H9 (cell line): Measurements from ENCODE around the gene FCGR1A. TPM values are rescaled to one million over a fixed set of nuclear protein-coding genes. Genes with fewer than 3 reads are reported as not detected.
"Not testable (repeated sequence)": the region's sequence is repeated elsewhere in the genome, so short reads cannot be mapped to it uniquely, and the experiment has no call there.

Experiments
- DNase-seq: peaks from one replicate; pipeline ENCODE4 v3.0.0-alpha.2; 2017
- H2AFZ ChIP-seq: one replicate; pipeline ENCODE4 v1.6.1; 2013; ENCODE audit warnings: mild to moderate bottlenecking, low read length, control low read depth, moderate library complexity
- H2AK5ac ChIP-seq: 2 replicates; pipeline ENCODE4 v1.6.1; 2013; ENCODE audit warnings: low read length, control low read depth, mixed read lengths; ENCODE audit not compliant: insufficient read length
- H2BK120ac ChIP-seq: one replicate; pipeline ENCODE4 v1.6.1; 2013; ENCODE audit warnings: low read depth, mild to moderate bottlenecking, low read length, control low read depth, inconsistent platforms; ENCODE audit not compliant: poor library complexity, severe bottlenecking
- H2BK12ac ChIP-seq: 2 replicates; pipeline ENCODE4 v1.6.1; 2013; ENCODE audit warnings: low read length, control low read depth, mixed read lengths, low read depth; ENCODE audit not compliant: insufficient read length
- H2BK15ac ChIP-seq: 2 replicates; pipeline ENCODE4 v1.6.1; 2013; ENCODE audit warnings: low read depth, low read length, control low read depth
- H2BK20ac ChIP-seq: one replicate; pipeline ENCODE4 v1.6.1; 2013; ENCODE audit warnings: low read depth, mild to moderate bottlenecking, low read length, control low read depth, inconsistent platforms; ENCODE audit not compliant: poor library complexity, severe bottlenecking
- H2BK5ac ChIP-seq: 2 replicates; pipeline ENCODE4 v1.6.1; 2013; ENCODE audit warnings: low read length, control low read depth, mixed read lengths; ENCODE audit not compliant: insufficient read length
- H3K14ac ChIP-seq: 2 replicates; pipeline ENCODE4 v1.6.1; 2013; ENCODE audit warnings: low read length, control low read depth; ENCODE audit not compliant: insufficient read depth
- H3K18ac ChIP-seq: 2 replicates; pipeline ENCODE4 v1.6.1; 2013; ENCODE audit warnings: low read depth, mild to moderate bottlenecking, mixed read lengths, low read length, control low read depth; ENCODE audit not compliant: insufficient read length
- H3K23ac ChIP-seq: 2 replicates; pipeline ENCODE4 v1.6.1; 2013; ENCODE audit warnings: low read length, control low read depth, mixed read lengths, low read depth; ENCODE audit not compliant: insufficient read length
- H3K23me2 ChIP-seq: 2 replicates; pipeline ENCODE4 v1.6.1; 2013; ENCODE audit warnings: low read depth, mild to moderate bottlenecking, mixed read lengths, low read length, control low read depth; ENCODE audit not compliant: insufficient read length, poor library complexity, severe bottlenecking
- H3K27ac ChIP-seq: 2 replicates; pipeline ENCODE4 v1.5.1; 2013; ENCODE audit warnings: low read length, control low read depth, mixed read lengths, low read depth; ENCODE audit not compliant: insufficient read length
- H3K27me3 ChIP-seq: 2 replicates; pipeline ENCODE4 v1.6.1; 2013; ENCODE audit warnings: low read length, control low read depth, inconsistent platforms; ENCODE audit not compliant: insufficient read depth
- H3K4ac ChIP-seq: 2 replicates; pipeline ENCODE4 v1.6.1; 2013; ENCODE audit warnings: low read depth, mild to moderate bottlenecking, control low read depth, inconsistent platforms, low read length, moderate library complexity
- H3K4me1 ChIP-seq: 2 replicates; pipeline ENCODE4 v1.6.1; 2013; ENCODE audit warnings: low read length, control low read depth, inconsistent platforms; ENCODE audit not compliant: insufficient read depth
- H3K4me2 ChIP-seq: 2 replicates; pipeline ENCODE4 v1.6.1; 2013; ENCODE audit warnings: low read length, control low read depth, mixed read lengths; ENCODE audit not compliant: insufficient read length, insufficient read depth
- H3K56ac ChIP-seq: 2 replicates; pipeline ENCODE4 v1.6.1; 2013; ENCODE audit warnings: low read depth, mild to moderate bottlenecking, mixed read lengths, low read length, control low read depth; ENCODE audit not compliant: insufficient read length
- H3K79me1 ChIP-seq: 2 replicates; pipeline ENCODE4 v1.6.1; 2013; ENCODE audit warnings: low read depth, mild to moderate bottlenecking, moderate library complexity, low read length, control low read depth, inconsistent platforms; ENCODE audit not compliant: insufficient read depth, poor library complexity, severe bottlenecking
- H3K79me2 ChIP-seq: 2 replicates; pipeline ENCODE4 v1.6.1; 2013; ENCODE audit warnings: low read length, control low read depth, inconsistent platforms; ENCODE audit not compliant: insufficient read depth
- H3K9ac ChIP-seq: 2 replicates; pipeline ENCODE4 v1.6.1; 2013; ENCODE audit warnings: low read length, control low read depth, mixed read lengths; ENCODE audit not compliant: insufficient read length; ENCODE audit errors: extremely low read depth
- H3K9me3 ChIP-seq: one replicate; pipeline ENCODE4 v1.6.1; 2013; ENCODE audit warnings: low read depth, low read length, inconsistent platforms; ENCODE audit not compliant: control insufficient read depth
- H3T11ph ChIP-seq: one replicate; pipeline ENCODE4 v1.6.1; 2013; ENCODE audit warnings: mild to moderate bottlenecking, low read length, control low read depth, inconsistent platforms
- H4K20me1 ChIP-seq: one replicate; pipeline ENCODE4 v1.6.1; 2013; ENCODE audit not compliant: control insufficient read depth, insufficient read length, insufficient read depth
- H4K5ac ChIP-seq: 2 replicates; pipeline ENCODE4 v1.6.1; 2013; ENCODE audit warnings: low read depth, mild to moderate bottlenecking, mixed read lengths, low read length, control low read depth; ENCODE audit not compliant: insufficient read length
- H4K8ac ChIP-seq: replicated peaks from 2 replicates; pipeline ENCODE4 v1.6.1; 2013; ENCODE audit warnings: low read length, control low read depth, mixed read lengths, low read depth; ENCODE audit not compliant: insufficient read length
- H4K91ac ChIP-seq: 2 replicates; pipeline ENCODE4 v1.6.1; 2013; ENCODE audit warnings: low read depth, mild to moderate bottlenecking, moderate library complexity, mixed read lengths, low read length, control low read depth; ENCODE audit not compliant: insufficient read length
- H3K27ac Mint-ChIP-seq, 3 experiments: 2 replicates in 2 of 3; 3 replicates in 1 of 3; pipeline ENCODE4 v1.8.0; 2020 to 2021; ENCODE audit warnings: mixed read lengths in 3 of 3, mild to moderate bottlenecking in 1 of 3, moderate library complexity in 1 of 3
- H3K27me3 Mint-ChIP-seq: 2 replicates; pipeline ENCODE4 v1.8.0; 2021; ENCODE audit warnings: low read depth, mild to moderate bottlenecking, moderate library complexity, mixed read lengths
- H3K36me3 Mint-ChIP-seq, 3 experiments: 2 replicates in 2 of 3; 3 replicates in 1 of 3; pipeline ENCODE4 v1.8.0; 2020 to 2021; ENCODE audit warnings: low read depth in 3 of 3, mixed read lengths in 3 of 3; ENCODE audit not compliant: insufficient read depth in 1 of 3
- H3K4me1 Mint-ChIP-seq, 2 experiments: 2 replicates each; pipeline ENCODE4 v1.8.0; 2020; ENCODE audit warnings: mixed read lengths in 2 of 2
- H3K4me3 Mint-ChIP-seq, 2 experiments: 2 replicates in 1 of 2; 3 replicates in 1 of 2; pipeline ENCODE4 v1.8.0; 2020 to 2021; ENCODE audit warnings: mild to moderate bottlenecking in 2 of 2, mixed read lengths in 2 of 2, moderate library complexity in 1 of 2
- H3K9me3 Mint-ChIP-seq, 2 experiments: 2 replicates in 1 of 2; 3 replicates in 1 of 2; pipeline ENCODE4 v1.8.0; 2020; ENCODE audit warnings: mild to moderate bottlenecking in 2 of 2, mixed read lengths in 2 of 2, moderate library complexity in 1 of 2
- WGBS: extraction: QIAGEN DNeasy Blood & Tissue Kit; methylation state at CpG from one replicate; pipeline ENCODE4 v1.1.7; 2013; ENCODE audit warnings: missing lambda C conversion rate, low lambda C conversion rate, mixed read lengths; ENCODE audit not compliant: insufficient read length; ENCODE audit errors: extremely low coverage; 5-methylcytosine and 5-hydroxymethylcytosine counted together
- total RNA-seq: library from RNA; stranded (reverse); gene quantifications from 2 replicates; pipeline ENCODE4 v1.2.1, GENCODE V29; 2021

The FCGR1A gene
- total RNA-seq, 1 experiment from 2014 or later, result not detected

- not testable (repeated sequence) for H3K14ac ChIP-seq, H4K20me1 ChIP-seq, H2AFZ ChIP-seq
These were observed 995 bp upstream of the FCGR1A start for GRCh38 chr1:149781413-149781984.

GRCh38 chr1:149783289-149783688 lies 795 bp downstream of the FCGR1A start:
- H3K9me3 ChIP-seq, H3K36me3 Mint-ChIP-seq, H3K4me3 Mint-ChIP-seq, H3K79me1 ChIP-seq, H3K56ac ChIP-seq, H2BK12ac ChIP-seq, H3K4me1 ChIP-seq, H3K27me3 ChIP-seq, H3K27ac Mint-ChIP-seq, H3K23ac ChIP-seq, H3K79me2 ChIP-seq, H3K9me3 Mint-ChIP-seq, H3K27me3 Mint-ChIP-seq, H4K20me1 ChIP-seq, H3K14ac ChIP-seq, DNase-seq, H3K4me1 Mint-ChIP-seq, H3K27ac ChIP-seq, H2BK15ac ChIP-seq, H4K5ac ChIP-seq, H3K4ac ChIP-seq, H2AFZ ChIP-seq, H3K18ac ChIP-seq, H3K4me2 ChIP-seq, H3K9ac ChIP-seq, H3K23me2 ChIP-seq, H4K8ac ChIP-seq, H2BK120ac ChIP-seq, H2AK5ac ChIP-seq, H2BK20ac ChIP-seq, H2BK5ac ChIP-seq, H4K91ac ChIP-seq, H3T11ph ChIP-seq: not testable (repeated sequence)
- WGBS, result no CpG with 5 or more reads among the region's 2 CpGs

More at GRCh38 chr1:149781413-149781984, 995 bp upstream of the FCGR1A start:
- not testable (repeated sequence) for DNase-seq, H3K79me1 ChIP-seq, H3K56ac ChIP-seq, H3K9me3 Mint-ChIP-seq, H4K8ac ChIP-seq, H3K4me2 ChIP-seq, H2BK120ac ChIP-seq, H3T11ph ChIP-seq, H2BK15ac ChIP-seq, H3K23ac ChIP-seq, H3K27ac ChIP-seq, H2AK5ac ChIP-seq, H3K27ac Mint-ChIP-seq, H3K27me3 Mint-ChIP-seq, H2BK20ac ChIP-seq, H3K27me3 ChIP-seq, H3K4me1 Mint-ChIP-seq, H2BK12ac ChIP-seq, H4K91ac ChIP-seq, H3K79me2 ChIP-seq, H3K4me3 Mint-ChIP-seq, H3K36me3 Mint-ChIP-seq, H2BK5ac ChIP-seq, H3K23me2 ChIP-seq, H3K18ac ChIP-seq, H4K5ac ChIP-seq, H3K4me1 ChIP-seq, H3K9me3 ChIP-seq, H3K9ac ChIP-seq, H3K4ac ChIP-seq
- WGBS, result no CpG with 5 or more reads among the region's 5 CpGs
